ENCODE results near the gene UFSP2. TPM values are rescaled to one million over a fixed set of nuclear protein-coding genes. Genes with fewer than 3 reads are reported as not detected.
A peak's percentile ranks its signal among the peaks of the same experiment; 100 is the strongest.

UFSP2 gene
- polyA plus RNA-seq, 1 donor (not counting 4 experiments of a cell fraction or from before 2014, with no cell fraction given), result 41.7 TPM

- Histone ChIP-seq H3K27ac (ENCODE audit: control insufficient read depth, insufficient read depth, low read length) (no peak overlapping the region), H3K4me1 (ENCODE audit: control insufficient read depth, extremely low read depth, insufficient read depth, low read length) (peaks cover 19% of the 10 kb centered on the region), H3K4me2 (ENCODE audit: control insufficient read depth, extremely low read depth, insufficient read depth, low read depth, low read length) (no peak overlapping the region), H4K20me1 (ENCODE audit: control insufficient read depth, extremely low read depth, insufficient read depth, low read length) (no peaks in the 10 kb centered on the region), H3K36me3 (ENCODE audit: control insufficient read depth in 2 of 2, extremely low read depth in 1 of 2, insufficient read depth in 2 of 2, low read length in 2 of 2) (peaks cover 4 to 5% of the 10 kb centered on the region in 2 experiments), H3K9ac (ENCODE audit: control insufficient read depth, extremely low read depth, insufficient read depth, low read length) (no peak overlapping the region), H3K9me3 (ENCODE audit: control insufficient read depth, low read depth, low read length) (no peaks in the 10 kb centered on the region), H3K27me3 (ENCODE audit: control insufficient read depth, extremely low read depth, insufficient read depth, low read length) (no peaks in the 10 kb centered on the region), H3K9me1 (ENCODE audit: control insufficient read depth, extremely low read depth, insufficient read depth, low read length) (no peaks in the 10 kb centered on the region), H2AFZ (ENCODE audit: control insufficient read depth, low read length) (no peak overlapping the region), H3K4me3 (ENCODE audit: control insufficient read depth in 2 of 3, extremely low read depth in 1 of 3, insufficient read depth in 2 of 3, low read depth in 1 of 3, low read length in 3 of 3) (no peak overlapping the region), H3K79me2 (ENCODE audit: control insufficient read depth, insufficient read depth, low read length) (no peaks in the 10 kb centered on the region)
- no peak for DNase-seq (ENCODE audit: low read depth, low spot score)
- dilution Hi-C loops (cut with MboI; ENCODE audit: extremely low pct_ligation_motif_present, low sequenced_read_pairs), result no loop called here
- FAIRE-seq, result no peak
- TF ChIP-seq CTCF (optimal IDR thresholded peaks at IDR 0.05 in 1 of 3, IDR thresholded peaks at IDR 0.05 in 1 of 3, conservative IDR thresholded peaks at IDR 0.05 in 1 of 3; ENCODE audit: extremely low read depth in 1 of 3, insufficient read depth in 2 of 3, low read length in 3 of 3), result no peak
- TF ChIP-seq EZH2 (IDR thresholded peaks at IDR 0.05; ENCODE audit: low read length), result no peak
Measured at GRCh38 chr4:185398618-185399017, 27.1 kb downstream of the UFSP2 start.

GRCh38 chr4:185396724-185397385, 28.9 kb downstream of the UFSP2 start, which contains the start of gene ANKRD37:
Gene ANKRD37 (plus strand): TSS chr4:185396841. CDS start chr4:185396924, 83 bp downstream.
- no peak for TF ChIP-seq CTCF (optimal IDR thresholded peaks at IDR 0.05 in 1 of 3, IDR thresholded peaks at IDR 0.05 in 1 of 3, conservative IDR thresholded peaks at IDR 0.05 in 1 of 3; ENCODE audit: extremely low read depth in 1 of 3, insufficient read depth in 2 of 3, low read length in 3 of 3)
- Histone ChIP-seq H3K27me3 (ENCODE audit: control insufficient read depth, extremely low read depth, insufficient read depth, low read length) (no peaks in the 10 kb centered on the region), H4K20me1 (ENCODE audit: control insufficient read depth, extremely low read depth, insufficient read depth, low read length) (no peaks in the 10 kb centered on the region), H3K4me2 (ENCODE audit: control insufficient read depth, extremely low read depth, insufficient read depth, low read depth, low read length) (peak within 1 kb of the TSS; percentile 97), H3K9ac (ENCODE audit: control insufficient read depth, extremely low read depth, insufficient read depth, low read length) (peak within 1 kb of the TSS; percentile 91), H3K4me1 (ENCODE audit: control insufficient read depth, extremely low read depth, insufficient read depth, low read length) (peaks cover 19% of the 10 kb centered on the region), H3K36me3 (ENCODE audit: control insufficient read depth in 2 of 2, extremely low read depth in 1 of 2, insufficient read depth in 2 of 2, low read length in 2 of 2) (peaks cover 3 to 5% of the 10 kb centered on the region in 2 experiments), H3K4me3 (ENCODE audit: control insufficient read depth in 2 of 3, extremely low read depth in 1 of 3, insufficient read depth in 2 of 3, low read depth in 1 of 3, low read length in 3 of 3) (peak within 1 kb of the TSS; percentile 61 to 87 (median 81)), H3K79me2 (ENCODE audit: control insufficient read depth, insufficient read depth, low read length) (no peaks in the 10 kb centered on the region), H3K9me3 (ENCODE audit: control insufficient read depth, low read depth, low read length) (no peaks in the 10 kb centered on the region), H2AFZ (ENCODE audit: control insufficient read depth, low read length) (peak within 1 kb of the TSS; percentile 73), H3K9me1 (ENCODE audit: control insufficient read depth, extremely low read depth, insufficient read depth, low read length) (no peaks in the 10 kb centered on the region), H3K27ac (ENCODE audit: control insufficient read depth, insufficient read depth, low read length) (peak within 1 kb of the TSS; percentile 93)
- dilution Hi-C loops (cut with MboI; ENCODE audit: extremely low pct_ligation_motif_present, low sequenced_read_pairs), result no loop called here
- DNase-seq (ENCODE audit: low read depth, low spot score), result no peak
- no peak for FAIRE-seq

Measured in keratinocyte (primary cell).